SK-N-SH (cell line): Measurements from ENCODE around the gene MAP3K7CL.

ENCODE experiments used
- CTCF ChIP-seq: fragments of 200-600 bp; sonication (generic); IDR thresholded peaks from 2 replicates; pipeline ENCODE4 v1.6.1; 2017; ENCODE audit warnings: antibody characterized with exemption, mild to moderate bottlenecking, moderate library complexity
- EP300 ChIP-seq, 2 experiments: IDR thresholded peaks; 2 replicates each; pipeline versions ENCODE4 v1.4.0 to v1.6.1; 2012; ENCODE audit warnings: borderline replicate concordance in 1 of 2, low read depth in 1 of 2, low read length in 1 of 2
- FOXJ3 ChIP-seq: sonication (generic); formaldehyde crosslinking; IDR thresholded peaks from 2 replicates; pipeline ENCODE4 v1.5.1; 2020; ENCODE audit warnings: mild to moderate bottlenecking, missing genetic modification reagents
- NRF1 ChIP-seq: IDR thresholded peaks from 2 replicates; pipeline ENCODE4 v1.6.1; 2012; ENCODE audit warnings: low read depth, mild to moderate bottlenecking, low read length
- POLR2AphosphoS5 ChIP-seq: IDR thresholded peaks from 2 replicates; pipeline ENCODE4 v1.6.1; 2012; ENCODE audit warnings: low read depth, low read length
- RAD21 ChIP-seq: IDR thresholded peaks from 2 replicates; pipeline ENCODE4 v1.6.1; 2012; ENCODE audit warnings: mild to moderate bottlenecking, low read length
- SMC3 ChIP-seq: IDR thresholded peaks from 2 replicates; pipeline ENCODE4 v1.6.1; 2012; ENCODE audit warnings: low read depth, low read length, improper control_type of control experiment
- TAF1 ChIP-seq: IDR thresholded peaks from 2 replicates; pipeline ENCODE4 v1.6.1; 2012; ENCODE audit warnings: low read depth, mild to moderate bottlenecking, low read length, moderate library complexity, borderline replicate concordance
- USF1 ChIP-seq: IDR thresholded peaks from 2 replicates; pipeline ENCODE4 v1.4.0; 2012; ENCODE audit warnings: low read depth, borderline replicate concordance
- YY1 ChIP-seq: IDR thresholded peaks from 2 replicates; pipeline ENCODE4 v1.4.0; 2012; ENCODE audit warnings: low read depth, mild to moderate bottlenecking
- TF ChIP-seq, protein P1 (sequence below): IDR thresholded peaks from 2 replicates; pipeline ENCODE4 v1.4.0; 2012; ENCODE audit warnings: low read depth

- TF ChIP-seq CTCF (no peak), SMC3 (no peak), POLR2AphosphoS5 (no peak), RAD21 (no peak), USF1 (no peak), TAF1 (no peak), FOXJ3 (CRISPR knock-in tag) (no peak), YY1 (no peak), EP300 (IDR thresholded peaks at IDR 0.05; ENCODE audit: borderline replicate concordance in 1 of 2, low read depth in 1 of 2, low read length in 1 of 2) (no peak), NRF1 (no peak)
- TF ChIP-seq, protein P1, sequence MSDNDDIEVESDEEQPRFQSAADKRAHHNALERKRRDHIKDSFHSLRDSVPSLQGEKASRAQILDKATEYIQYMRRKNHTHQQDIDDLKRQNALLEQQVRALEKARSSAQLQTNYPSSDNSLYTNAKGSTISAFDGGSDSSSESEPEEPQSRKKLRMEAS: no peak
Observed at GRCh38 chr21:29213513-29214385, 83.3 kb downstream of the MAP3K7CL start.
